ENCODE results near the gene CLPTM1. TPM values are rescaled to one million over a fixed set of nuclear protein-coding genes. Genes with fewer than 3 reads are reported as not detected.

The CLPTM1 gene
- total RNA-seq, 4 donors from 2014 or later = 65.3 to 94.6 (median 79.8) TPM

DNA sequence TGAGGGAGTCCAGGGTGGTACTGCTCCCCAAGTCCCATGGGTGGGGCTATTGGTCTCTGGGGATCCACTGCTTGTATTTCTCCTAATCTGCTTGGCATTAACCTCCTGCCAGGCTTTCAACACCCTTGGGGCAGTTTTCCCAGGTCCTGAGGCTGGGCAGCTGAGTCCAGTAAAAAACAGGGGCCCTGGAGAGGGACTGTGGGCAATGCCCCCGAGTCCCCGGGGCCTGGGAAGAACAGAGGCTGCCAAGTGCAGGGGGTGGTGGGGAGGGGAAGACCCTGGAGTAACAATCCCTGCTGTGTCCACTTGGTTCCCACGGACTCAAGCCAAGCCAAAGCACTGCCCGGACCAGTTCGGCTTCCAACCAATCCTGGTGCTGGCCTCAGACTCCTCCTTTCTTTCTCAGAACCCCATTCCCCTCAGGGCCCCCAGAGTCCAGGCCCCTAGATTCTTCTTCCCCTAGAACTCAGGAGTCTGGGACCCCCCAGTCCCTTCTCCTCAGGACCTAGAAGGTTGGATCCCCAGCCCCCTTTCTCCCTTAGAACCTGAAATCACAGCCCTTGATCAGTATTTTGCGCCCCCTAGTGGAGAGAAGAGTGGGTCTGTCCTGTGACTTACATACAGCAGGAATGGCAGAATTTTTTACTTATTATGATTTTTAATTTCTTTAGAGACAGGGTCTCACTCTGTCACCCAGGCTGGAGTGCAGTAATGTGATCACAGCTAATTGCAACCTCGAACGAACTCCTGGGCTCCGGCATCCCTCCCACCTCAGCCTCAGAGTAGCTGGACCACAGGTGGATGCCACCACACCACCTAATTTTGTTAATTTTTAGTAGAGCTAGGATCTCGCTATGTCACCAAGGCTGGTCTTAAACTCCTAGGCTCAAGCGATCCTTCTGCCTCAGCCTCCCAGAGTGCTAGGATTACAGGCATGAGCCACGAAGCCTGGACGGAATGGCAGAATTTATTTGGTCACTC is 3.7 kb upstream of the CLPTM1 start:
- H3K4me1 ChIP-seq = peaks cover 9 to 25% (median 16%) of the 10 kb centered on the region in 4 donors
- TF ChIP-seq POLR2A (IDR thresholded peaks at IDR 0.05) (no peak), POLR2AphosphoS5 (IDR thresholded peaks at IDR 0.05) (no peak), EP300 (IDR thresholded peaks at IDR 0.05; ENCODE audit: low read depth) (no peak)
- TF ChIP-seq, protein P1, sequence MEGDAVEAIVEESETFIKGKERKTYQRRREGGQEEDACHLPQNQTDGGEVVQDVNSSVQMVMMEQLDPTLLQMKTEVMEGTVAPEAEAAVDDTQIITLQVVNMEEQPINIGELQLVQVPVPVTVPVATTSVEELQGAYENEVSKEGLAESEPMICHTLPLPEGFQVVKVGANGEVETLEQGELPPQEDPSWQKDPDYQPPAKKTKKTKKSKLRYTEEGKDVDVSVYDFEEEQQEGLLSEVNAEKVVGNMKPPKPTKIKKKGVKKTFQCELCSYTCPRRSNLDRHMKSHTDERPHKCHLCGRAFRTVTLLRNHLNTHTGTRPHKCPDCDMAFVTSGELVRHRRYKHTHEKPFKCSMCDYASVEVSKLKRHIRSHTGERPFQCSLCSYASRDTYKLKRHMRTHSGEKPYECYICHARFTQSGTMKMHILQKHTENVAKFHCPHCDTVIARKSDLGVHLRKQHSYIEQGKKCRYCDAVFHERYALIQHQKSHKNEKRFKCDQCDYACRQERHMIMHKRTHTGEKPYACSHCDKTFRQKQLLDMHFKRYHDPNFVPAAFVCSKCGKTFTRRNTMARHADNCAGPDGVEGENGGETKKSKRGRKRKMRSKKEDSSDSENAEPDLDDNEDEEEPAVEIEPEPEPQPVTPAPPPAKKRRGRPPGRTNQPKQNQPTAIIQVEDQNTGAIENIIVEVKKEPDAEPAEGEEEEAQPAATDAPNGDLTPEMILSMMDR (IDR thresholded peaks at IDR 0.05) = peak; percentile 82 to 93 (median 91)
- in situ Hi-C loops (cut with MboI; ENCODE audit: low pct_ligation_motif_present in 1 of 4, low pct_unique_long_range_greater_than_20kb in 1 of 4, low sequenced_read_pairs in 3 of 4) = loop anchor here in 1 of 4 donors (5.0 kb wide), 1 partner anchor 49 kb away; no protein-coding TSS in a partner anchor
- intact Hi-C loops (cut with DNase I; ENCODE audit: low total_unique reads) = loop anchor here (2.0 kb wide), 1 partner anchor 49 kb away; no protein-coding TSS in a partner anchor
- 0 to 59% methylated on average over 1 to 13 of the region's 13 CpGs for WGBS, 2 donors (ENCODE audit: low coverage in 1 of 2)
- no peaks in the 10 kb centered on the region for H3K27me3 ChIP-seq
- peak; percentile 54 for DNase-seq
- H3K4me3 ChIP-seq = no peak overlapping the region
- no peaks in the 10 kb centered on the region for H3K9me3 ChIP-seq
- peaks cover 0 to 7% (median 0%) of the 10 kb centered on the region in 4 donors for H3K36me3 ChIP-seq
- H3K27ac ChIP-seq = peak overlapping the region in 1 of 4 donors; percentile 9

DNA sequence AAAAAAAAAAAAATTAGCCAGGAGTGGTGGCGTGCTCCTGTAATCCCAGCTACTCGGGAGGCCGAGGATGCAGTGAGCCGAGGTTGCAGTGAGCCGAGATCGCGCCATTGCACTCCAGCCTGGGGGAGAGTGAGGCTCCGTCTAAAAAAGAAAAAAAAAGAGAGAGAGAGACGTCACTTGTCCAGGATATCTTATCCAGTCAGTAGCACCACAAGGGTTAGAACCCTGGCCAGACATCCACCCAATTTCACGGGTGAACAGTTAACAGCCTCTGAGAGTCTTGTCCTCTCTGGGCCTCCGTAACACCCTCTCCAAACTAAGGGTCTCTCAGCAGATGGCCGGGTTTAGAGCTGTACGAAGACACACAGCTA is 917 bp upstream of the CLPTM1 start:
- H3K27me3 ChIP-seq = no peaks in the 10 kb centered on the region
- peak overlapping the region; percentile 87 to 95 (median 93) for H3K27ac ChIP-seq
- peaks cover 0 to 7% (median 0%) of the 10 kb centered on the region in 4 donors for H3K36me3 ChIP-seq
- no peaks in the 10 kb centered on the region for H3K9me3 ChIP-seq
- in situ Hi-C loops (cut with MboI; ENCODE audit: low pct_ligation_motif_present in 1 of 4, low pct_unique_long_range_greater_than_20kb in 1 of 4, low sequenced_read_pairs in 3 of 4) (loop anchor here in 1 of 4 donors (5.0 kb wide), 1 partner anchor 52 kb away; no protein-coding TSS in a partner anchor), intact Hi-C loops (cut with DNase I; ENCODE audit: low total_unique reads) (no loop called here)
- DNase-seq = no peak
- 24 to 36% methylated on average over 13 of the region's 13 CpGs for WGBS, 2 donors (ENCODE audit: low coverage in 1 of 2)
- peak overlapping the region; percentile 47 to 95 (median 82) for H3K4me3 ChIP-seq
- TF ChIP-seq POLR2AphosphoS5 (IDR thresholded peaks at IDR 0.05) (no peak), EP300 (IDR thresholded peaks at IDR 0.05; ENCODE audit: low read depth) (no peak), POLR2A (IDR thresholded peaks at IDR 0.05) (no peak)
- TF ChIP-seq, protein P1 (IDR thresholded peaks at IDR 0.05) = no peak
- H3K4me1 ChIP-seq = peaks cover 17 to 42% (median 25%) of the 10 kb centered on the region in 4 donors

DNA sequence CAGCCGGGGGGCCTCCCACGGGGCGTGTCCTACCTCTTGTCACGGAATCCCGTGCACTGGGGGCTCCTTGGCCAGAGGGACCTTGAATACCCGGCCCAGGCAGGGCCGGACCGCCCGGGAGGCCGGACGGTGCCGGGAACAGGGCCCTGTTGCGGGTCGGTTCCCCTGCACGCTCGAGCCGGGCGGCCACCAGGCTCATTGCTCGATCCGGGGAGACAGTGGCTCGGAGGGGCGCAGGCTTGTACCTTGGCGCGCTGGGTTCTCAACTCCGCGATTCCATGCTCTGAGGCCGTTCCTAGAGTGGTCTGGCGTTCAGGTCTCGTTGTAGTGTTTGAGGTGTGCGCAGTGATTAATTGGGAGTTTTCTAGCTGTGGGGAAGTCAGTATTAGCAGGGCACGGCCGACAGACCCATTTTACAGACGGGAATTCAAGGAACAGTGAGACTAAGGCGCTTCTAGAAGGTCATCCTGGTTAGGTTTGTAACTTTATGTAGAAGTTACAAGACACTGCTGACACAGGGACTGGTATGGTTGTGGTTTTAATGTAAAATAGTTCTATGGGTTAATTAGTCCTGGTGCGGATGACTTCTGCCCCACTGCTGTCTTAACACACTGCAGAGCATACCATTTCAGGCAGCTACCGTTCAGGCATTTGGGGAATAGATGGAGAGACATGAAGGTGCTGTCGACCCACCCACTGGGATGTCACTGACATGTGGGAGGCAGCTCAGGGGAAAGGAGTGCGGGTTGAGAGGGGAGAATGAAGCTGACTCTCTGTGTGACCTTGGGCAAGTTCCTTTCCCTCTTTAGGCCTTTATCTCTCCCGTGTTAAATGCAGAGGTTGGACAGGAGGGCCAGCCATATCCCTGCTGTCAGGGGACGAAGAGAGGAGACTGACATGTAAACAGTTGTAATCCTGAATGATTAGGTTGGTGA is 592 bp downstream of the CLPTM1 start:
- no peak for TF ChIP-seq EP300 (IDR thresholded peaks at IDR 0.05; ENCODE audit: low read depth)
- TF ChIP-seq, protein P1 (IDR thresholded peaks at IDR 0.05) = no peak
- TF ChIP-seq POLR2AphosphoS5 (IDR thresholded peaks at IDR 0.05) = no peak
- TF ChIP-seq POLR2A (IDR thresholded peaks at IDR 0.05) = no peak
- no peak for DNase-seq
- intact Hi-C loops (cut with DNase I; ENCODE audit: low total_unique reads) (no loop called here), in situ Hi-C loops (cut with MboI; ENCODE audit: low pct_ligation_motif_present in 1 of 4, low pct_unique_long_range_greater_than_20kb in 1 of 4, low sequenced_read_pairs in 3 of 4) (no loop called here)
- no peaks in the 10 kb centered on the region for H3K36me3 ChIP-seq
- H3K9me3 ChIP-seq = no peaks in the 10 kb centered on the region
- peaks cover 17 to 42% (median 25%) of the 10 kb centered on the region in 4 donors for H3K4me1 ChIP-seq
- 2 to 10% methylated on average over 8 to 39 of the region's 40 CpGs for WGBS, 2 donors (ENCODE audit: low coverage in 1 of 2)
- H3K27me3 ChIP-seq = no peaks in the 10 kb centered on the region
- peak overlapping the region; percentile 70 to 95 (median 88) for H3K4me3 ChIP-seq
- peak overlapping the region; percentile 87 to 95 (median 93) for H3K27ac ChIP-seq

Measured in transverse colon (tissue), 4 donors.